Measurements from ENCODE around the gene GATB. TPM values are rescaled to one million over a fixed set of nuclear protein-coding genes. Genes with fewer than 3 reads are reported as not detected.

GATB gene
- total RNA-seq, 2 experiments from 2014 or later: 13.1 to 14.0 TPM

DNA sequence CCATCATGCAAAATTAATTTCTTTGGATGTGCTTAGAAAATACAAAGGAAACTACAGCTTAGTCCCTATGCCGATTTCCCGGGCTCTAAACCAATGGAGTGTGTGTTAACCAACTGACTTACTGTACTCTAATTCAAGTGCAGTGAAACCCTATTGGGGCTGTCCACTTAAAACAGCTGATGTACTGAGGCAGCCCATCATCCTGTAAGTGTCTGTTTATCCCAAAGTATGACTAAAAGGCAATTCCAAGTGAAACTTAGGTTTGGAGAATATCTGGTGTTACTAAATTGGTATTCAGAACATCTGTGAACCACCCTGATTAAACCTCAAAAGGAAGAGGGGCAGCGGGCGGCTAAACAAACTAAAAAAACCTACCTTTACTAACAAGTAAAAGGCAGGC, 79.7 kb downstream of the GATB start:
- Mint-ChIP-seq H3K27ac (no peak overlapping the region), H3K4me1 (no peaks in the 10 kb centered on the region), H3K36me3 (ENCODE audit: low read depth) (no peaks in the 10 kb centered on the region), H3K9me3 (no peaks in the 10 kb centered on the region), H3K27me3 (no peaks in the 10 kb centered on the region), H3K4me3 (no peak overlapping the region)
- POLR2A ChIA-PET: no interaction called here
- CTCF ChIA-PET: no interaction called here
- no peak for DNase-seq

DNA sequence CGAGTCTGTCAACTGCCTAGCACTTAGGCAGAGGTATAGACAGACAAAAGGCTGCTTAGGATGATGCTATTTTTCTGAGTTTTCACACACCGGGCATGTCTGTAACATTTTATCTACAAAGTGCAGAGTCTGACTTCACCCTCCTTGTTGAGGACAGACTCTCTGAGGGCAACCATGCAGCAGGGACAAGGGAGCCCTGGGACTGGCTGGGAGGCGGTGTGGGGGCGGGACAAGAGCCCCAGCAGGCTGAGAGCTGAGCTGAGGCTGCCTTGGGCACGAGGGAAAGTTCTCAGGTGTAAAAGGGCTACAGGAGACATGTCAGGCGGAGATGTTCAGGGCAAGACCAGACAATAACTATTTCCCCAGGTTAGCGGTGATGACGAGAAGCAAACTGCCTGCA, 81.6 kb downstream of the GATB start:
- H3K9me3 Mint-ChIP-seq: no peaks in the 10 kb centered on the region
- ChIA-PET CTCF (no interaction called here), POLR2A (no interaction called here)
- no peaks in the 10 kb centered on the region for H3K4me1 Mint-ChIP-seq
- H3K4me3 Mint-ChIP-seq: no peak overlapping the region
- no peaks in the 10 kb centered on the region for H3K27me3 Mint-ChIP-seq
- no peak for DNase-seq
- H3K36me3 Mint-ChIP-seq (ENCODE audit: low read depth): no peaks in the 10 kb centered on the region
- no peak overlapping the region for H3K27ac Mint-ChIP-seq

DNA sequence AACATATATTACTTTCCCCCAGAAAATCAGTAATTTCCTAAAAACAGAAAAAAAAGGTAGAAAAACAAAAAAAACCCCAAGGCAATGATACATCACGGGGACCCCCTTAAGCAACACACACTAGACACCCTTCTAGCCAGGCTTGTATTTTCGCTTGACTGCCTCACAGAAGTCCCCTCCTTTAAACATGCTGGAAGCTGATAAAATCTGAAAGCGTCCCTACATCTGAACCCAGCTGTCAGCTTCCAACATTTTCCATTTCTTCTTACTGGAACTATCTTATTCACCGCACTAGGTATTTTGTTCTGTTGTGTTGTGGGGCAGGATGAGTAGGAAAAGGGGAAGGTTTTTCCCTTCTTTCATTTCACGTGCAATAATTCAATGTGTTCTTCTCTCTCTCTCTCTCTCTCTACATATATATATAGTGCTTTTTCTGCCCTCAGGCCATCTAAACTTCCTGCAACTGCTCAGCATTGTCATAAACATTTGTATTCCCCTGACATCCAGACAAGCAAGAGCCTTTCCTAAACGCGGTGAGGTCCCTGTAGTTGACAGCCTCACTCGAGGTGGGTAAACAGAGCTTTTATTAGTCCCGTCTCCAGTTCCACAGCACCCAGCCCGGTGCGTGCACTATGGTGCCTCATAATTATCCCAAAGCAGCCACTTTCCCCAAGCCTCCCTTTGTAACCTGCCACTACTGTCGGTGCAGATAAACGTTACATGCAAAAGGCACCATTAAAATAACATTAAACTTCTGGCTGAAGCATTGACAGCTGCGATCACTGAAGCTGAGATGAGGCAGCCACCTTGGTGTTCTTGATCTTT, 82.5 kb downstream of the GATB start:
- no peak overlapping the region for H3K4me3 Mint-ChIP-seq
- no peak for DNase-seq
- H3K4me1 Mint-ChIP-seq: no peaks in the 10 kb centered on the region
- ChIA-PET POLR2A (no interaction called here), CTCF (no interaction called here)
- H3K9me3 Mint-ChIP-seq: no peaks in the 10 kb centered on the region
- no peaks in the 10 kb centered on the region for H3K27me3 Mint-ChIP-seq
- H3K36me3 Mint-ChIP-seq (ENCODE audit: low read depth): no peaks in the 10 kb centered on the region
- no peak overlapping the region for H3K27ac Mint-ChIP-seq

DNA sequence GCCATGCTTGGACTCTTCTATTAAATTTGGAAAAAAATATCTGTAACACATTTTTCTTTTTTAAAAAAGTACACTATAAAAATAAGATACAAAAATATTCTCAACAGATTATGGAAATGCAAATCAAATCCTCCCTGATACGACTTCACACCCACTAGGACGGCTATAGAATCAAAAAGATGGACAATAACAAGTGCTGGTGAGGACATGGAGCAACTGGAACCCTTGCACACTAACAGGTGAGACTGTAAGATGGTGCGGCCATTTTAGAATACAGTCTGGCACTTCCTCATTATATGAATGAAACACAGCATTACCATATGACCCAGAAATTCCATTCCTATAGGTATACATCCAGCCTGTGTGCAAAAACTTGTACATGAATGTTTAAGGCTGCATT, 83.6 kb downstream of the GATB start:
- DNase-seq: no peak
- POLR2A ChIA-PET: no interaction called here
- H3K27ac Mint-ChIP-seq: no peak overlapping the region
- H3K9me3 Mint-ChIP-seq: no peaks in the 10 kb centered on the region
- H3K27me3 Mint-ChIP-seq: no peaks in the 10 kb centered on the region
- CTCF ChIA-PET: no interaction called here
- no peak overlapping the region for H3K4me3 Mint-ChIP-seq
- H3K36me3 Mint-ChIP-seq (ENCODE audit: low read depth): no peaks in the 10 kb centered on the region
- no peaks in the 10 kb centered on the region for H3K4me1 Mint-ChIP-seq

DNA sequence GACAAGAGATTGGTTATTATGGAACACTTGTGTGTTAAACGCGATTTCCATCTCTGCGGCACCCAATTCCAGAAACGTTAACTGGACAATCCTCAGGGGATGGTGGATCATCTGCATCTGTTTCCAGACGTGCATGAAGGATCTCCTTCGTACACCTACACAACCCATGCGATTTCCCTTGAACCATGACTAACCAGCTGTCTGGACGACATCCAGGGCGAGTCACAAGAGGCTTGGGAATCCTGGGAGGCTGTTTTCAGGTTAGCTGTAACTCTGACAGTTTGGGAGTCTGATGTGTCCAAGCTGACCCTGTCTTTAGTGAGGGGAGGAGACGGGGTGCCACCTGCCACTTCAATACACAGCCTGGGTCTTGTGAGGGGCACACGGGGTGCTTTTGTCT, 84.5 kb downstream of the GATB start:
- H3K4me1 Mint-ChIP-seq: no peaks in the 10 kb centered on the region
- ChIA-PET CTCF (no interaction called here), POLR2A (no interaction called here)
- no peak for DNase-seq
- H3K4me3 Mint-ChIP-seq: no peak overlapping the region
- H3K9me3 Mint-ChIP-seq: no peaks in the 10 kb centered on the region
- H3K36me3 Mint-ChIP-seq (ENCODE audit: low read depth): no peaks in the 10 kb centered on the region
- no peak overlapping the region for H3K27ac Mint-ChIP-seq
- H3K27me3 Mint-ChIP-seq: no peaks in the 10 kb centered on the region

DNA sequence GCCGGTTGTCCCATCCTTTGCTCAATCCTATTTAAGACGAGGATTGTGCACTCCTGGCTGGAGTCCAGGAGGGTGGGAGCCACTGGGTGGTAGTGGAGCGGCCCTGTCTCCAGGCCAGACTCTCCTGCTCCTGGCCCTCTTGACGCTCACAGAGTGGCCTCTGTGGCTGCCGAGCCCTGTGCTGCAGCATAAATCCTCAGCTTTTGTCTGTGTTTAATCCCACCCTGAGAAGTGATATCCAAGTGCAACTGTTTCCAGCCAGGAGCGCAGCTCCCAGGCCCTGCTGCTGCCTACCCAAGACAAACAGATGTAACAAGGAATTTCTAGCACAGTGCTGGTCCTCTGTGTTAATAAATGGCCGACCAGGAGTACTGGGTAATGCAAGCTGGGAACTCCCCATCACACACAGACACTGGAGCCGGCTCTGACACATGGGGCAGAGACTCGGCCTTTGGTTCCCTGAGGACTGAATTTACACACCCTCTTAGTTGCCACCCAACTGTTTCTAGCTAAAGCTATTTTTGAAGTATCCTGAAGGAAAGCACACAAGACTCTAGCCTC, 85.3 kb downstream of the GATB start:
- Mint-ChIP-seq H3K4me1 (no peaks in the 10 kb centered on the region), H3K36me3 (ENCODE audit: low read depth) (no peaks in the 10 kb centered on the region), H3K4me3 (no peak overlapping the region), H3K27ac (no peak overlapping the region), H3K27me3 (no peaks in the 10 kb centered on the region), H3K9me3 (no peaks in the 10 kb centered on the region)
- no peak for DNase-seq
- POLR2A ChIA-PET: no interaction called here
- CTCF ChIA-PET: no interaction called here

DNA sequence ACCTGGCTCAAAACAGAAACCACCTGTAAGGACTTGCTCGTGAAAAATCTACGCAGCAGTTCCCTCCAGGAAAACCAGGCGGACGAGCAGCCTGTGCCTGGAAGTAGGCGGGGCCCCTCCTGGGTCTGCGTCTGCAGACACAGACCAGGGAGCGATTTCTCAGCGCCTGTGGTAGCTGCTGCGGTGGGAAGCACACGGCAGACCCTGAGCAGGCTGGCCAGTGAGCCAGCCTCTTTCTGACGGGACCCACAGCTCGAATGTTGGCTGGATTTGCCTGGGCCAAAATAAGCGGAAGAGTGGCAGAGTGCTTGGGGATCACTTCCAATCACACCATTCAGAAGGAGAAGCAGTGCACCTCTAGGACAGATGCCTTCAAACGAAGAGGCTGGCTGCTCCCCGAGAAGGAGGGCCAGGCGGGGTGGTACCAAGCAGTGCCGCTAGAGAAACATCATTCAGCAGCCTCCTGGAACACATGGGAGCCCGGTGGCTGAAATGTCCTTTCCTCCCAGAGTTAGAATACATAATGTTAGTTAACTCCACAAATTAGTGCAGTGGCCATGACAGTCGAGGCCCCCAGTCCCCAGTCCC, 85.9 kb downstream of the GATB start:
- Mint-ChIP-seq H3K27me3 (no peaks in the 10 kb centered on the region), H3K4me1 (no peaks in the 10 kb centered on the region), H3K9me3 (no peaks in the 10 kb centered on the region), H3K36me3 (ENCODE audit: low read depth) (no peaks in the 10 kb centered on the region), H3K27ac (no peak overlapping the region), H3K4me3 (no peak overlapping the region)
- DNase-seq: no peak
- ChIA-PET POLR2A (no interaction called here), CTCF (no interaction called here)

DNA sequence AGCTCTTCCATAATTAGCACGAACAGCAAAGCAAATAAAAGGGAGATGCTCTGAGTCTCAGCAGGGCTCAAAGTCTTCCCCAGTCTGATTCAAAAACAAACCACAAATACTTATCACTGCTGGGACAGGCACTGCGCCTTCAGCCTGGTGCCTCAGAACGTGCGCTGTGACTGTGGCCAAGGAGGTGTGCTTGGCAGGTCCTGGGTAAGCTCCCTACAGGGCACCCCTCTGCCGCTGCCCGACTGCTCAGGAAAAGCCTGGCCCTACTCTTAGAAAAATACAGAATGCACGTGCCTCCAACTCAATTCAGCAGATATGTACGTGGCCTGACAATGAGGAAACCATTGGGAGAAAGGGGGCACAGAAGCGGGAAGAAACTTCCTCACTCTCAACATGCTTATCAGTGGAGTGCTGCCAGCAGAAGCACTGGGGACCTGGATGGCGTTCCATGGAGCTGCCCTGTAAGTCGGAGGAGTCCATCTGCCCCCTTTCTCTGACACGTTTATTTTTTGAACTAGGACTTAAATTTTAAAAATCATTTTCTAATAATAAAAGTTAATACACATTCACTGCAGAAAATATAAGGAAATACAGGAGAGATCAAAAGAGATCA, 86.8 kb downstream of the GATB start:
- no peak overlapping the region for H3K27ac Mint-ChIP-seq
- no peak for DNase-seq
- H3K27me3 Mint-ChIP-seq: no peaks in the 10 kb centered on the region
- H3K4me3 Mint-ChIP-seq: no peak overlapping the region
- CTCF ChIA-PET: no interaction called here
- POLR2A ChIA-PET: no interaction called here
- H3K9me3 Mint-ChIP-seq: no peaks in the 10 kb centered on the region
- H3K4me1 Mint-ChIP-seq: no peaks in the 10 kb centered on the region
- no peaks in the 10 kb centered on the region for H3K36me3 Mint-ChIP-seq (ENCODE audit: low read depth)

DNA sequence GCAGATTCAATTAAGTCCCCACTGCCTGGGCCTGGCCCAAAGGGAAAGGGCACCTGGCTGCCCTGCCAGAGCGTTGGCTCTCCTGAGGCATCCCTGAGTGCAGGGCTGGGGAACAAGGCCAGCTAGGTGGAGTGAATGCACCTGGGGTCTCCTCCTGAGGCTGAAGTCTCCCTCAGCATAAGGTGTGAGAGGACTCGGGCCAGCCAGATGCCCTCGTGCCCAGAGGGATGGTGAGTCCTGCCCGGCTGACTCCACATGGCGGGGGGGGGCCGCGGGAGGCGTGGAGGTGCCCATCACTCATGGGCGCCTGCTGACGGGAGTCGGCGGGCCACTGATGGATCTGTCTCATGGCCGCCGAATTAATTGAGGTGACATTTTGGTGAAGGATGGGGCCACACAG, 87.8 kb downstream of the GATB start:
- H3K27me3 Mint-ChIP-seq: no peaks in the 10 kb centered on the region
- no peak overlapping the region for H3K27ac Mint-ChIP-seq
- ChIA-PET POLR2A (no interaction called here), CTCF (no interaction called here)
- H3K4me3 Mint-ChIP-seq: no peak overlapping the region
- H3K9me3 Mint-ChIP-seq: no peaks in the 10 kb centered on the region
- DNase-seq: no peak
- H3K4me1 Mint-ChIP-seq: no peaks in the 10 kb centered on the region
- no peaks in the 10 kb centered on the region for H3K36me3 Mint-ChIP-seq (ENCODE audit: low read depth)

DNA sequence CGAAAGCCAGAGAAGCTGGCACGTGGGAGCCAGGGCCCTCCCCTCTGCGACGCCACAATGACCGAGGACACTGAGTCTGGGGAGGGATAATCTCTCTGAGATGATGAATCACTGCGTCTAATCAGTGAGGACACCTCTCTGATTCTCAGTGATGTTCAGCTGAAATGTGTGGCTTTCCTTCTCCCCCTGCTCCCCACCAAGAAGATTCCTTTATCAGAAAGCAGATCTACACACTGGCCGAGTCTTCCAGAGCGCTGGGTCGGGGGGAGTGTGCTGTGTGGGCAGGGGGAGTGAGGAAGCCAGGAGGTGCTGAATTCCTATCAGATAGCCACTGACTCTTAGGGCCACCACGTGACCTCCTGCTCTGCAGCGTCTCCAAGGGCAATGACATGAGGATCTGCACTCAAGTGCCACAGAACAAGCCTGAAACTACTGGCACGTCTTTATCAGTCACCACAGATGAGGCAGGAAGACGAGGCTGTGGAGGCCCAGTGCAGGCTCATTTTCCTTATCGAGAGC, 89.2 kb downstream of the GATB start:
- H3K9me3 Mint-ChIP-seq: no peaks in the 10 kb centered on the region
- CTCF ChIA-PET: interaction anchor here (0.6 kb wide), 1 partner anchor 747 kb away, joined by 3 read pairs; no protein-coding TSS in a partner anchor
- DNase-seq: no peak
- no peak overlapping the region for H3K4me3 Mint-ChIP-seq
- H3K36me3 Mint-ChIP-seq (ENCODE audit: low read depth): no peaks in the 10 kb centered on the region
- POLR2A ChIA-PET: no interaction called here
- no peaks in the 10 kb centered on the region for H3K27me3 Mint-ChIP-seq
- peaks cover 8% of the 10 kb centered on the region for H3K4me1 Mint-ChIP-seq
- H3K27ac Mint-ChIP-seq: no peak overlapping the region

DNA sequence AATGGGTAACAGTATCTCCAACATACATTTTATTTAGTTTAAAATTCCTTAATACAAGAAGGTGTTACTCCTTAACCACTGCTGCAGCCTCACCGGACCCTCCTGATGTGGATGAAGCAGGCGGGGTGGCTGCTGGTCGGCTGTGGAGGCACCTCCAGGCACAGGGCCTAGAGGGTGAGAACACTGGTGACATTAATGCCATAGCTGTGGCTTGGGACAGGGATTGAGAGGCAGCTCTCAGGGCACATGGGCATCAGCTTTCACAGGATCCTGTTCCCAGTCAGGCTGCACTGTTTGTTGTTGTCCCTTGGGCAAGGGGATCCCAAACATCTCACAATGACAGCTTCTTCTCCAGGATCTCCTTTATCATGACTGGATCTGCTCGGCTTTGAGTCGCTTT, 90.0 kb downstream of the GATB start:
- Mint-ChIP-seq H3K9me3 (no peaks in the 10 kb centered on the region), H3K4me1 (peaks cover 8% of the 10 kb centered on the region), H3K4me3 (no peak overlapping the region), H3K27ac (no peak overlapping the region), H3K27me3 (no peaks in the 10 kb centered on the region), H3K36me3 (ENCODE audit: low read depth) (no peaks in the 10 kb centered on the region)
- POLR2A ChIA-PET: no interaction called here
- CTCF ChIA-PET: no interaction called here
- no peak for DNase-seq

DNA sequence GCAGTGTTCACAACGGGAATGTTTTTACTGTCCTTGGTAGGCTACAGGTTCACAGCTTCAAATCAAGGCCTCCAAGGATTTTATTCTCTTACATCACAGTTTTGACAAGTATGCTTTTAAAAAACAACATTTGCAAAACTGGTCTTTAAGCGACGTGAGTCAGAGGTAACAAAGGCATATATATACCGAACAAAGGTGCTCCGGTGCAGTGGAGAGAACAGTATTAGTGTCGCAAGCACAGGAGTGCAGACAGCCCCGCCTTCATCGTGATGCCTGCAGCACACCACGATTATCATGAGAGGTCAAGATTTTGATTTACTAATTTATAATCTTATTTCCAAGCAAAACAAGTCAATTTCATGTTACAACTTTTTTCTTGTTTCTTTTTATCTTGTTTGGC, 90.8 kb downstream of the GATB start:
- Mint-ChIP-seq H3K27me3 (no peaks in the 10 kb centered on the region), H3K4me3 (no peak overlapping the region), H3K27ac (no peak overlapping the region), H3K4me1 (peaks cover 8% of the 10 kb centered on the region), H3K36me3 (ENCODE audit: low read depth) (no peaks in the 10 kb centered on the region), H3K9me3 (no peaks in the 10 kb centered on the region)
- ChIA-PET CTCF (no interaction called here), POLR2A (no interaction called here)
- DNase-seq: no peak

DNA sequence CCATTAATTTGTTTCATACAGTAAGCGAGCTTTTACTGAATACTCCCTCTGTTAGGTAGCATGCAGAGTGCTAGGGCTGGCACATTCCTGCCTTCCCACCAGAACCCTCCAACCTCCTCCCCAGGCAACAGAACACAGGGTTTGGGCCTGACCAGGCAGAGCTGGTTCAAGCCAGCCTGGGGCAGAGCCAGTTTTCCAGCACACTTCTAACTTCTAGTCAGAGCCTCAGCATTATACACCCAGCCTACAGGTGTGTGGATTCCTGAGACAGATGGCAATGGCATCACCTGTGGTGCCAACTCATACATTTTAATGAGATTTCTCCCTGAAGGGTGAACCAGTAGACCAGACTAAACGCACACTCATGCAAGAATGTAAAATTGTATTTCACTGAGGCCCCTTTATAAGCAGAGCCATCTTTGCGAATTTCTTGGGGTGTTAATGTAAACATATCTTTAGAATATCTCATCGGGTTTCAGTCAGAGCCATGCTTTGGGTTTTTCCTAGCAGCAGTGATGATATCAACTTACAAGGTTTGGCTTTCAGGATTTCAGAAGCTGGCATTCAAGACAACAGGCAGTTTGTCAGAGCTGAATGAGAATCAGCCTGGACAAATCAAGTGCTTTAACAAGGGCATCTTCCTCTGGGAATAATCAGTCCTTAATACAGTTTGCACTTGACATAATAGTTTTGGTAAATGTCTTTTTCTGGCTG, 92.0 kb downstream of the GATB start:
- H3K27ac Mint-ChIP-seq: no peak overlapping the region
- no peak for DNase-seq
- POLR2A ChIA-PET: no interaction called here
- H3K36me3 Mint-ChIP-seq (ENCODE audit: low read depth): no peaks in the 10 kb centered on the region
- CTCF ChIA-PET: no interaction called here
- no peaks in the 10 kb centered on the region for H3K9me3 Mint-ChIP-seq
- H3K4me3 Mint-ChIP-seq: no peak overlapping the region
- no peaks in the 10 kb centered on the region for H3K27me3 Mint-ChIP-seq
- H3K4me1 Mint-ChIP-seq: peaks cover 8% of the 10 kb centered on the region
